HFFc6 (cell line): ENCODE data around the gene DYNLRB2. TPM values are rescaled to one million over a fixed set of nuclear protein-coding genes. Genes with fewer than 3 reads are reported as not detected.
A peak's percentile ranks its signal among the peaks of the same experiment; 100 is the strongest.

Experiments
- DNase-seq: peaks from one replicate; pipeline ENCODE4 v3.0.0-alpha.2; 2018
- H3K27ac Mint-ChIP-seq: 2 replicates; pipeline ENCODE4 v1.8.0; 2020; ENCODE audit warnings: mild to moderate bottlenecking, mixed read lengths
- H3K27me3 Mint-ChIP-seq: 2 replicates; pipeline ENCODE4 v1.8.0; 2021; ENCODE audit warnings: mild to moderate bottlenecking, moderate library complexity, mixed read lengths; ENCODE audit not compliant: insufficient read depth
- H3K36me3 Mint-ChIP-seq: 2 replicates; pipeline ENCODE4 v1.8.0; 2021; ENCODE audit warnings: low read depth, mixed read lengths
- H3K4me1 Mint-ChIP-seq: 2 replicates; pipeline ENCODE4 v1.8.0; 2020; ENCODE audit warnings: low read depth, mixed read lengths
- H3K4me3 Mint-ChIP-seq: 2 replicates; pipeline ENCODE4 v1.8.0; 2020; ENCODE audit warnings: mild to moderate bottlenecking, moderate library complexity, mixed read lengths
- H3K9me3 Mint-ChIP-seq: 2 replicates; pipeline ENCODE4 v1.8.0; 2020; ENCODE audit warnings: mild to moderate bottlenecking, mixed read lengths
- total RNA-seq, 6 experiments: library from RNA; stranded (reverse); fragmentation: NEBNext Ultra II Directional; extraction: Animal tissue kit (Norgen Biotek cat#: 25700); gene quantifications; 2 replicates in 1 of 6; 3 replicates in 5 of 6; pipeline ENCODE4 v1.2.3, GENCODE V29; 2021
- TF ChIP-seq, protein P1 (sequence below): fragments of 200-600 bp; sonication (generic); IDR thresholded peaks from 2 replicates; pipeline ENCODE4 v1.5.0; 2021; ENCODE audit warnings: antibody characterized with exemption, mild to moderate bottlenecking

Gene DYNLRB2
- total RNA-seq, 6 experiments from 2014 or later, result 0.52 TPM; not detected in 5

DNA sequence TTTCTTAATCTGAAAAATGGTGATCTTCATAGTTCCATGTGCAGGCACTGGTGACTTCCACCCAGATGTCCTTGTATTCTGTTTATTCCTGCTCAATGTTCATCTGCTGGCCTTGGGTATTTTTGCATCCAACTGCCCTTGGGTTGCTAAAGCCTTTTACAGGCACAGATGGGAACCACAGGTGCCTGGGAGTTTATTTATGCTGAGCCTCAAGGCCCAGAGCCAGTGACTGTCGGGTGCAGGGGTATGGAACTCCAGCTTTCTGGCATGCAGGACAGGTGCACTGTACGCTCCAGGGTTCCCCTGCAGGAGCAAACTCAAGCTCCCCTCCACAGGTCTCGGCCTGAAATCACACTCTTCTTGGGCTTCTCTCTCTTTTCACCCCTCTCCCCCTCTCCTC lies 22.3 kb downstream of the DYNLRB2 start:
- Mint-ChIP-seq H3K36me3 (no peaks in the 10 kb centered on the region), H3K27me3 (peaks cover 12% of the 10 kb centered on the region; the same call in 1 of the 2 replicates), H3K9me3 (no peaks in the 10 kb centered on the region), H3K27ac (no peak overlapping the region), H3K4me1 (peaks cover 8% of the 10 kb centered on the region), H3K4me3 (no peak overlapping the region)
- TF ChIP-seq, protein P1, sequence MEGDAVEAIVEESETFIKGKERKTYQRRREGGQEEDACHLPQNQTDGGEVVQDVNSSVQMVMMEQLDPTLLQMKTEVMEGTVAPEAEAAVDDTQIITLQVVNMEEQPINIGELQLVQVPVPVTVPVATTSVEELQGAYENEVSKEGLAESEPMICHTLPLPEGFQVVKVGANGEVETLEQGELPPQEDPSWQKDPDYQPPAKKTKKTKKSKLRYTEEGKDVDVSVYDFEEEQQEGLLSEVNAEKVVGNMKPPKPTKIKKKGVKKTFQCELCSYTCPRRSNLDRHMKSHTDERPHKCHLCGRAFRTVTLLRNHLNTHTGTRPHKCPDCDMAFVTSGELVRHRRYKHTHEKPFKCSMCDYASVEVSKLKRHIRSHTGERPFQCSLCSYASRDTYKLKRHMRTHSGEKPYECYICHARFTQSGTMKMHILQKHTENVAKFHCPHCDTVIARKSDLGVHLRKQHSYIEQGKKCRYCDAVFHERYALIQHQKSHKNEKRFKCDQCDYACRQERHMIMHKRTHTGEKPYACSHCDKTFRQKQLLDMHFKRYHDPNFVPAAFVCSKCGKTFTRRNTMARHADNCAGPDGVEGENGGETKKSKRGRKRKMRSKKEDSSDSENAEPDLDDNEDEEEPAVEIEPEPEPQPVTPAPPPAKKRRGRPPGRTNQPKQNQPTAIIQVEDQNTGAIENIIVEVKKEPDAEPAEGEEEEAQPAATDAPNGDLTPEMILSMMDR, result no peak
- no peak for DNase-seq

DNA sequence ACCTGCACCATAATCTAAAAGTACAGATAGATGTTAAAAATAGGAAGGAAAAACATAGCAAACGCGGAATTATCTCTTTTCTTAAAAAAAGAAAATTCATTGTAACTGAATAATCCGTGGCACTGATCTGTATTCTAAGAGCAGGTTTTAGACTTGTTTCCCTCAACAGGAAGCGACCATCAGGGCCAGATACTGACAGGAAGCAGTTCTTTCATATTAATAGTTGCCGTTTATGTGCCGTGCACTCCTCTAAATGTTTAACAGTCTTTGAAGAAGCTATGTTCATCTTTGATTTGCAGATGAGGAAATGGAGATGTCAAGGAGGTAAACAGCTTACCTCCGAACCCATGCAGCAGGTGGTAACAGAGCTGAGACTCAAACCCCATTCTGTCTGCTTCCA lies 23.6 kb downstream of the DYNLRB2 start:
- Mint-ChIP-seq H3K4me3 (no peak overlapping the region), H3K27me3 (peaks cover 12% of the 10 kb centered on the region; the same call in 1 of the 2 replicates), H3K27ac (no peak overlapping the region), H3K36me3 (no peaks in the 10 kb centered on the region), H3K4me1 (peaks cover 16% of the 10 kb centered on the region), H3K9me3 (no peaks in the 10 kb centered on the region)
- DNase-seq, result no peak
- TF ChIP-seq, protein P1, result no peak

DNA sequence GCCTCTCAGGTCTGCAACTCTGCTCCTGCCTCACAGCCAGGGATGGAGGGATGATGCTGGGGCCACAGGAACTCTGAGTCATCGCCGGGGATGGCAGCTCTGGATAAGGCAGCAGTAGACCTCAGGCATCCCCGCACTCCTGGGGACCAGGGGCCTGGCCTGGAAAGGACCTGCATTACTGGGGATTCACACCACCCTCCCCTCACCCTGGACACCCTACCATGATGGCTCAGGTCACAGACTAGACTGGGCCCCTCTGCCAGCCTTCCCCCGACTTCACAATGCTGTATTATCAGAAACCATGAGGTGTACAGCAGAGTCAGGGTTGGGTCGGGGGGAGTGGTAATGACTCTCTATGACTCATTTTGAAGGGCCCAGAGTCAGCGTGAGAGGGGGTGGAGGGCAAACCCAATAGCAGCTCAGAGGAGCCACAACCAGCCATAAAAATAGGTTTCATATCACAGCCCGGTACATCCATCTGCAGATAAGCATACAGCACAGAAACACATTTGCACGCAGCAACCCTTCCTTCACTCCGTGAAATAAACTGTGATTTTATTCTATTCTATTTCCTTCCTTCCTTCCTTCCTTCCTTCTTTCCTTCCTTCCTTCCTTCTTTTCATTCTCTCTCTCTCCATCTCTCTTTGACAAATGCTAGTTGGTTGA lies 28.8 kb downstream of the DYNLRB2 start:
- Mint-ChIP-seq H3K9me3 (no peaks in the 10 kb centered on the region), H3K4me3 (peak overlapping the region; percentile 51; the same call in 1 of the 2 replicates), H3K4me1 (peaks cover 27% of the 10 kb centered on the region), H3K27ac (peak overlapping the region; percentile 68), H3K36me3 (no peaks in the 10 kb centered on the region), H3K27me3 (peaks cover 6% of the 10 kb centered on the region; the same call in 1 of the 2 replicates)
- peak; percentile 46 for DNase-seq
- TF ChIP-seq, protein P1, result no peak

GRCh38 chr16:80570106-80570478 lies 29.3 kb downstream of the DYNLRB2 start:
- Mint-ChIP-seq H3K9me3 (no peaks in the 10 kb centered on the region), H3K4me1 (peaks cover 27% of the 10 kb centered on the region), H3K36me3 (no peaks in the 10 kb centered on the region), H3K4me3 (peak overlapping the region; percentile 51; the same call in 1 of the 2 replicates), H3K27ac (peak overlapping the region; percentile 68), H3K27me3 (peaks cover 6% of the 10 kb centered on the region; the same call in 1 of the 2 replicates)
- DNase-seq, result peak; percentile 12
- TF ChIP-seq, protein P1, result no peak

GRCh38 chr16:80573700-80574120 lies 32.9 kb downstream of the DYNLRB2 start:
- Mint-ChIP-seq H3K4me3 (no peak overlapping the region), H3K27me3 (peaks cover 4% of the 10 kb centered on the region; the same call in 1 of the 2 replicates), H3K27ac (no peak overlapping the region), H3K4me1 (peaks cover 17% of the 10 kb centered on the region), H3K36me3 (no peaks in the 10 kb centered on the region), H3K9me3 (no peaks in the 10 kb centered on the region)
- DNase-seq, result no peak
- TF ChIP-seq, protein P1, result no peak
